Lower leg skin (tissue), 4 donors: ENCODE data around the gene AACS. TPM values are rescaled to one million over a fixed set of nuclear protein-coding genes. Genes with fewer than 3 reads are reported as not detected.

Experiments
- DNase-seq, 2 donors: peaks; one replicate each; pipeline ENCODE4 v3.0.0-alpha.2; 2019; ENCODE audit warnings: low spot score in 2 of 2
- H3K4me3 ChIP-seq: fragments of 200-600 bp; sonication (generic); 2 replicates; pipeline ENCODE4 v1.5.1; 2017; ENCODE audit warnings: mild to moderate bottlenecking, low read depth; ENCODE audit not compliant: poor library complexity, severe bottlenecking
- POLR2A ChIP-seq, 2 donors: fragments of 450-650 bp; IDR thresholded peaks; one replicate each; pipeline ENCODE4 v1.6.1; 2016 to 2017; ENCODE audit warnings: antibody characterized with exemption in 2 of 2, mild to moderate bottlenecking in 1 of 2, moderate library complexity in 1 of 2
- WGBS, 2 donors: methylation state at CpG; one replicate each; pipeline ENCODE4 v1.1.5; 2018; 5-methylcytosine and 5-hydroxymethylcytosine counted together
- intact Hi-C: fragments of 100-400 bp; cut with DNase I; formaldehyde crosslinking; loops from one replicate; pipeline ENCODE4 v1.15.0; 2023; ENCODE audit warnings: low total_unique reads
- total RNA-seq, 4 donors: library from RNA; depleted of rRNA; stranded (reverse); fragments of >200 nt; gene quantifications; one replicate each; pipeline ENCODE4 v1.1.0, GENCODE V29; 2016
- TF ChIP-seq, protein P1 (sequence below), 3 donors: fragments of 450-650 bp; IDR thresholded peaks; one replicate each; pipeline ENCODE4 v1.5.1; 2016; ENCODE audit warnings: antibody characterized with exemption in 3 of 3, mild to moderate bottlenecking in 3 of 3, moderate library complexity in 2 of 3

AACS gene
- total RNA-seq, 4 donors from 2014 or later, result 63.5 to 83.8 (median 71.4) TPM

DNA sequence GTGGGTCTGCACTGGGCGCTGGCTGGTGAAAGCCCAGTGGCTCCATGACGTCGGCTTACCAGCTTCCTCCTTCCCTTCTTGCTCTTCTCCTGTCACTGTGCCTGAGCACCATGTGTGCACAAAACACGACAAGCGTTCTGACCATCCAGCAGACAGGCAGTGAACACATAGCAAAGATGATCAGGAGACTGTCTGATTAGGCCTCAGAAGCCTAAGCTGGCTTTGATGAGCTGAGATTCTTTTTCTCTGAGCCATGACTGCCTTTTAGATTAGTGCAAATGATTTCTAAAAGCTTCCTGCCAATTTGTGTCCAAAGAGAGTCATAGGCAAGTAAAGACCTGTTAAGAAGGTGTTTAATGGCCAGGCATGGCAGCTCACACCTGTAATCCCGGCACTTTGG, 83.1 kb downstream of the AACS start:
- WGBS, 2 donors, result 62 to 75% methylated on average over 6 of the region's 6 CpGs
- TF ChIP-seq, protein P1, sequence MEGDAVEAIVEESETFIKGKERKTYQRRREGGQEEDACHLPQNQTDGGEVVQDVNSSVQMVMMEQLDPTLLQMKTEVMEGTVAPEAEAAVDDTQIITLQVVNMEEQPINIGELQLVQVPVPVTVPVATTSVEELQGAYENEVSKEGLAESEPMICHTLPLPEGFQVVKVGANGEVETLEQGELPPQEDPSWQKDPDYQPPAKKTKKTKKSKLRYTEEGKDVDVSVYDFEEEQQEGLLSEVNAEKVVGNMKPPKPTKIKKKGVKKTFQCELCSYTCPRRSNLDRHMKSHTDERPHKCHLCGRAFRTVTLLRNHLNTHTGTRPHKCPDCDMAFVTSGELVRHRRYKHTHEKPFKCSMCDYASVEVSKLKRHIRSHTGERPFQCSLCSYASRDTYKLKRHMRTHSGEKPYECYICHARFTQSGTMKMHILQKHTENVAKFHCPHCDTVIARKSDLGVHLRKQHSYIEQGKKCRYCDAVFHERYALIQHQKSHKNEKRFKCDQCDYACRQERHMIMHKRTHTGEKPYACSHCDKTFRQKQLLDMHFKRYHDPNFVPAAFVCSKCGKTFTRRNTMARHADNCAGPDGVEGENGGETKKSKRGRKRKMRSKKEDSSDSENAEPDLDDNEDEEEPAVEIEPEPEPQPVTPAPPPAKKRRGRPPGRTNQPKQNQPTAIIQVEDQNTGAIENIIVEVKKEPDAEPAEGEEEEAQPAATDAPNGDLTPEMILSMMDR (IDR thresholded peaks at IDR 0.05), result no peak
- no peak for TF ChIP-seq POLR2A (IDR thresholded peaks at IDR 0.05)

DNA sequence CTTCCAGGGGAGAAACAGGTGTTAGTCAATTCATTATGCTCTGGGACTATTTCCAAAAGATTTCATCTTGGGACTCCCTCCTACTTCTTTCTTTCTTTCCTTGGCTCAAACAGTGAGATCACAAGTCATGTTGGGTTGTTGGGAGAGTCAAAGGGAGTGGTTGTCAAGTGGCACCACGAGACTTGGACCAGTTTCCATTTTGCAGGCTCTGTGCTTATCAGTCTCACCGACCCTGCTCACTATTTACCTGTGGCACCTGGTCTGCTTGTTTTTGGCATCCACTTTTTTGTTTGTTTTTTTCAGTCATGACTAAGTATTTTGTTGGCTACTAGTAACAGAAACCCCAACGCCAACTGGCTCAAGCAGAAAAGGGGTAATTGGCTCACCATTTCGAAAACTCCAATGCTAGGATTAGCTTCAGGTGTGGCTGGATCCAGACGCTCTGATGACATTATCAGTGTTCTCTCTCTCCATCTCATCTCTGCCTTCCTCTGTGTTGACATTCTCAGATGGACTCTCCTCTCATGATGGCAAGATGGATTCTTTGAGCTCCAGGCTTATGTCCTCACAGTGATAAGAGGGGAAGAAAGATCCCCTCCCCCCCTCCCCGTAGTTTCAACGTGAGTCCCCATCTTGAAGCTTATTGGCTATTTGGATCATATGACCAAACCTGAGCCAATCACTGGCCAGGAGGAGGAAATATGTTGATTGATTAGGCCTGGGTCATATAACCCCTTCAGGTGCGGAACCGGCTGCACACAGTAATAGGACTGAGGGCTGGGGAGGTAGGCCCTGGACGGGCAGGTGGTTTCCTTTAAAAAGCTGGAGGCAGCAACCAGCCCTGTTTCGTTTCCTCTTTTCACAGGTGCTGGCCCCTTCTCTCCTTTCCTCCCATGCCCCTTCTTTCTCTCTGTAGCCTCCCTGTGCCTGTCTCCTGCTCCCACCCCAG, 84.2 kb downstream of the AACS start:
- TF ChIP-seq, protein P1 (IDR thresholded peaks at IDR 0.05), result no peak
- no peak for TF ChIP-seq POLR2A (IDR thresholded peaks at IDR 0.05)
- intact Hi-C loops, result loop anchor here (5.0 kb wide), 1 partner anchor 237 kb away; the partner anchor contains the start of gene UBC
- 69 to 72% methylated on average over 11 of the region's 11 CpGs for WGBS, 2 donors
- H3K4me3 ChIP-seq, result no peak overlapping the region
- no peak for DNase-seq

More for the DNA sequence above, 83.1 kb downstream of the AACS start:
- no peak overlapping the region for H3K4me3 ChIP-seq
- intact Hi-C loops, result loop anchor here (5.0 kb wide), 1 partner anchor 236 kb away; the partner anchor contains the start of gene UBC
- DNase-seq, result no peak

DNA sequence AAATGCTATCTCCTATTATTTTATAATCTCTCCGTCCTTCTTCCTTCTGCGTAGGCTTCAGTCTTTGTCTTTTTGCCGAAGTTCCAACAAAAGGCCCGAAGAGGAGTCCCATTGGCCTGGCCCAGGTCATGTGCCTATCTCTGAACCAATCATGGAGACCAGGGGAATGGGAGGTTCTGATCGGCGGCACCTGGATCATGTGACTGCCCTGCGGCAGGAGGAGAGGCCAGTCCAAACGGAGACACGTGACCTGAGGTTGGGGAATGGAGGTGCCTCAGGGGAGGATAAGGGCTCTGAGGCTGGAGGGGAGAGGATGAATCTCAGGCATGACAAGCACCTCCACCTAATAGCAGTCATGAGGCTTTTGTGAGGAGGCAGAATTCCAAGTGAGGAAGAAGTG, 86.0 kb downstream of the AACS start:
- 90 to 95% methylated on average over 9 of the region's 9 CpGs for WGBS, 2 donors
- H3K4me3 ChIP-seq, result no peak overlapping the region
- no peak for DNase-seq
- no peak for TF ChIP-seq POLR2A (IDR thresholded peaks at IDR 0.05)
- TF ChIP-seq, protein P1 (IDR thresholded peaks at IDR 0.05), result no peak
- intact Hi-C loops, result no loop called here

DNA sequence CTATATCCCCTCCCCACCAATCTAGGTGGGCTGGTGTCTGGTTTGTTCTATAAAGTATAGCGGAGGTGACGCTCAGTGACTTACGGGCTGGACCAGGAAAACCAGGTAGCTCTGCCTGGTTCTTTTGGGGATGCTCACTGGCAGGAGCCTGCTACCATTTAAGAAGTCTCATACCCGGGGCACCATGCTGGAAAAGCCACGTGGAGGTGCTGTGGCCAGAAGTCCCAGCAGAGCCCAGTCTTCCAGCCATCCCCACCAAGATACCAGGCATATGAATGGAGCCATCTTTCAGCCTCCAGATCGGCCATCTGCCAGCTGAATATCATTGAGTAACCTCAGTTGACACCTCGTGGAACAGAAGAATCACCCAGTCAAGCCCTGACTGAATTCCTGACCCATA, 87.2 kb downstream of the AACS start:
- TF ChIP-seq POLR2A (IDR thresholded peaks at IDR 0.05), result no peak
- TF ChIP-seq, protein P1 (IDR thresholded peaks at IDR 0.05), result no peak
- intact Hi-C loops, result no loop called here
- no peak overlapping the region for H3K4me3 ChIP-seq
- no peak for DNase-seq
- WGBS, 2 donors, result 87 to 92% methylated on average over 7 of the region's 7 CpGs

DNA sequence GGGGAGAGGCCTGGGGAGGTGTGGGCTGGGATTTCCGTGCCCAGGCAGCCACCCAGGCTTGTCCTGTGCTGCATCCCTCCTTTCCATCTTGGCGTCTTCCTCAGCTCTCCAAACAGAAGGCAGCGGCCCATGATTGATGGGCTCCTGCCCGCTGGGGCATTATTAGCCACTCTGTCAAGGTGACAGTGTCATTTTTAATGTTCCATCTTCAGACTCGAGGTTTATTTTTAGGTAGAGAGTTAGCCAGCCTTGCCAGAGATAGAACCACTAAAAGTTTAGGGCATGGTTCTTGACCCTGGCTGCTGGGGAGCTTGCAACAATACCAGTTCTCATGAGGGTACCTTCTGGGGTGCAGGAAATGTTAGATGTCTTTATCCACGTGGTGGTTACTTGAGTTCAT, 90.1 kb downstream of the AACS start:
- no peak for DNase-seq
- no peak overlapping the region for H3K4me3 ChIP-seq
- TF ChIP-seq, protein P1 (IDR thresholded peaks at IDR 0.05), result no peak
- TF ChIP-seq POLR2A (IDR thresholded peaks at IDR 0.05), result no peak
- intact Hi-C loops, result no loop called here
- 41 to 67% methylated on average over 6 of the region's 6 CpGs for WGBS, 2 donors
